Lower leg skin (tissue), 3 donors: ENCODE data around the gene TEC.

ENCODE experiments used
- CTCF ChIP-seq, 3 donors: fragments of 450-650 bp; IDR thresholded peaks; one replicate each; pipeline ENCODE4 v1.5.1; 2016; ENCODE audit warnings: antibody characterized with exemption in 3 of 3, mild to moderate bottlenecking in 3 of 3, moderate library complexity in 2 of 3
- POLR2A ChIP-seq, 2 donors: fragments of 450-650 bp; IDR thresholded peaks; one replicate each; pipeline ENCODE4 v1.6.1; 2016 to 2017; ENCODE audit warnings: antibody characterized with exemption in 2 of 2, mild to moderate bottlenecking in 1 of 2, moderate library complexity in 1 of 2

- no peak for TF ChIP-seq POLR2A (IDR thresholded peaks at IDR 0.05)
- TF ChIP-seq CTCF (IDR thresholded peaks at IDR 0.05): no peak
These were observed 13.7 kb downstream of the TEC start for GRCh38 chr4:48255959-48256342.
